Parathyroid adenoma (tissue), 2 donors: ENCODE data around the gene MVB12B.

ENCODE experiments used
- H2AFZ ChIP-seq: fragments of 300-600 bp; sonication (generic); one replicate; pipeline ENCODE4 v1.7.0; 2017; ENCODE audit warnings: antibody characterized with exemption, mild to moderate bottlenecking
- H3K27ac ChIP-seq: fragments of 300-600 bp; sonication (generic); one replicate; pipeline ENCODE4 v1.7.0; 2017
- H3K27me3 ChIP-seq: fragments of 300-600 bp; sonication (generic); one replicate; pipeline ENCODE4 v1.7.0; 2017; ENCODE audit warnings: low read length; ENCODE audit not compliant: control insufficient read depth, insufficient read depth
- H3K36me3 ChIP-seq: fragments of 300-600 bp; sonication (generic); one replicate; pipeline ENCODE4 v1.7.0; 2017; ENCODE audit warnings: low read length; ENCODE audit not compliant: control insufficient read depth, insufficient read depth
- H3K4me1 ChIP-seq: fragments of 300-600 bp; sonication (generic); one replicate; pipeline ENCODE4 v1.7.0; 2017; ENCODE audit warnings: control low read depth
- H3K4me2 ChIP-seq: fragments of 300-600 bp; sonication (generic); one replicate; pipeline ENCODE4 v1.7.0; 2017; ENCODE audit warnings: low read length
- H3K4me3 ChIP-seq: fragments of 300-600 bp; sonication (generic); one replicate; pipeline ENCODE4 v1.7.0; 2017; ENCODE audit warnings: low read depth, low read length
- H3K79me2 ChIP-seq: fragments of 300-600 bp; sonication (generic); one replicate; pipeline ENCODE4 v1.7.0; 2017; ENCODE audit warnings: control low read depth
- H3K9ac ChIP-seq: fragments of 300-600 bp; sonication (generic); one replicate; pipeline ENCODE4 v1.7.0; 2017; ENCODE audit warnings: mild to moderate bottlenecking
- H3K9me3 ChIP-seq: fragments of 300-600 bp; sonication (generic); one replicate; pipeline ENCODE4 v1.7.0; 2017; ENCODE audit warnings: low read length; ENCODE audit not compliant: control insufficient read depth
- TF ChIP-seq, protein P1 (sequence below): fragments of 300-600 bp; sonication (generic); IDR thresholded peaks from one replicate; pipeline ENCODE4 v1.7.0; 2017; ENCODE audit warnings: antibody characterized with exemption, mild to moderate bottlenecking
- donor health status: primary hyperparathyroidism.

MVB12B gene

DNA sequence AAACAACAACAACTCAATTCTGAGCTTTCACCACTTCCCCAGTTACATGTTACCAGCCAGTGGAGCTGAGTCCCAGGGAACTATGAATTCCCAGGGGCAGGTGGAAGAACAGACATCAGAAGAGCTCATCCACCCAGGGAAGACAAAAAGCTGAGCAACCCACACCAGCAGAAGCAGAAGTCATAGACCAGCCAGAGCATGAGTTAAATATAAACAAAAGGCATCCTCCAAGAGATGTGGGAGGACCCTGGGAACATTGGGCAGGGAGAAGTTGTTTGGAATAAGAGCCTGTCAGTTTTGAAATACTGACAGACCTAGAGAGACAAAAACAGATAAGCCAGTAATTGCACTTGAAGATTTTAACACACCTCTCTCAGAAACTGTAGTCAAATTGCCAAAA lies 184.8 kb downstream of the MVB12B start:
- H3K9ac ChIP-seq = no peak overlapping the region
- no peak overlapping the region for H3K4me3 ChIP-seq
- H3K36me3 ChIP-seq = no peaks in the 10 kb centered on the region
- no peaks in the 10 kb centered on the region for H3K9me3 ChIP-seq
- no peaks in the 10 kb centered on the region for H3K27me3 ChIP-seq
- no peak overlapping the region for H3K4me2 ChIP-seq
- H3K79me2 ChIP-seq = no peaks in the 10 kb centered on the region
- TF ChIP-seq, protein P1, sequence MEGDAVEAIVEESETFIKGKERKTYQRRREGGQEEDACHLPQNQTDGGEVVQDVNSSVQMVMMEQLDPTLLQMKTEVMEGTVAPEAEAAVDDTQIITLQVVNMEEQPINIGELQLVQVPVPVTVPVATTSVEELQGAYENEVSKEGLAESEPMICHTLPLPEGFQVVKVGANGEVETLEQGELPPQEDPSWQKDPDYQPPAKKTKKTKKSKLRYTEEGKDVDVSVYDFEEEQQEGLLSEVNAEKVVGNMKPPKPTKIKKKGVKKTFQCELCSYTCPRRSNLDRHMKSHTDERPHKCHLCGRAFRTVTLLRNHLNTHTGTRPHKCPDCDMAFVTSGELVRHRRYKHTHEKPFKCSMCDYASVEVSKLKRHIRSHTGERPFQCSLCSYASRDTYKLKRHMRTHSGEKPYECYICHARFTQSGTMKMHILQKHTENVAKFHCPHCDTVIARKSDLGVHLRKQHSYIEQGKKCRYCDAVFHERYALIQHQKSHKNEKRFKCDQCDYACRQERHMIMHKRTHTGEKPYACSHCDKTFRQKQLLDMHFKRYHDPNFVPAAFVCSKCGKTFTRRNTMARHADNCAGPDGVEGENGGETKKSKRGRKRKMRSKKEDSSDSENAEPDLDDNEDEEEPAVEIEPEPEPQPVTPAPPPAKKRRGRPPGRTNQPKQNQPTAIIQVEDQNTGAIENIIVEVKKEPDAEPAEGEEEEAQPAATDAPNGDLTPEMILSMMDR = no peak
- H3K4me1 ChIP-seq = no peaks in the 10 kb centered on the region
- no peak overlapping the region for H3K27ac ChIP-seq
- H2AFZ ChIP-seq = no peak overlapping the region

DNA sequence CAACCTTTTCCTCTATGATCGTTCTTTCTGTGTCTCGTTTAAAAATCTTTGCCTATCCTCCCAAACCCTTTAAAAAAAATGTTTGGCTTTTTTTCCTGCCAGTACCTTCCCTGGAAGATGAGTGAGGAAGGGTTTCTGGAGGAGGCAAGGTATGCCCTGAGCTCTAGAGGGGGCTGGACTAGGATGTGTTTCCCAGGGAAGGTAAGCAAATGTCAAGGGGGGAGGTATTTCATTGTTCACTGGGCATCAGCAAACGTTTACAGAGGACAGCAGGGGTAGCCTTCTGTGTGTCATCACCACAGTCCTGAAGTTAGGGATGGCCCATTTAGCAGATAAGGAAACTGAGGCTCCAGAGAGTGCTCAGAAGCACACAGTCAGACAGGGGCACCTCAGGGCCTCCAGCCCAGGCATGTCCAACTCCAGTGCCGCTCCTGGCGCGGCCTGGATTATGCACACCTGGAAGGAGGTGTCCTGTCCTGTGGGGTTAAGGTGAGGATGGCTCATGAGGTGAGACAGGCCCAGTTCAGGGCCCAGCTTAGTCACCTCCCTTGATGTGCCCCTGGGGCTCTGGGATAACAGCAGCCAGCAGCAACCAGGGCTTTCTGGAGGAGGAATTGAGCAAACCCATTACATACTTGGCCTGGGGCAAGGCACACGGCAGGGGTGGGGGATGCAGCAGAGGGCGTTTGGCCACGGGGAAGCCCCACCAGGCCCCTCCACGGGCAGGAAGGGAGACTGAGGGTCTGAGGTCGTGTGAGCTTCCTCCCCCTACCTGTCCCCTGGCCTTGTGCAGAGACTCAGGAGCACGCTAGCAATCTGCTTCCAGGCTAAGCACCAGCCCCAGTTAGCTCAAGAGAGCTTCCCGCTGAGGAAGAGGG lies 186.8 kb downstream of the MVB12B start:
- no peaks in the 10 kb centered on the region for H3K27me3 ChIP-seq
- H3K9me3 ChIP-seq = no peaks in the 10 kb centered on the region
- no peak overlapping the region for H3K9ac ChIP-seq

DNA sequence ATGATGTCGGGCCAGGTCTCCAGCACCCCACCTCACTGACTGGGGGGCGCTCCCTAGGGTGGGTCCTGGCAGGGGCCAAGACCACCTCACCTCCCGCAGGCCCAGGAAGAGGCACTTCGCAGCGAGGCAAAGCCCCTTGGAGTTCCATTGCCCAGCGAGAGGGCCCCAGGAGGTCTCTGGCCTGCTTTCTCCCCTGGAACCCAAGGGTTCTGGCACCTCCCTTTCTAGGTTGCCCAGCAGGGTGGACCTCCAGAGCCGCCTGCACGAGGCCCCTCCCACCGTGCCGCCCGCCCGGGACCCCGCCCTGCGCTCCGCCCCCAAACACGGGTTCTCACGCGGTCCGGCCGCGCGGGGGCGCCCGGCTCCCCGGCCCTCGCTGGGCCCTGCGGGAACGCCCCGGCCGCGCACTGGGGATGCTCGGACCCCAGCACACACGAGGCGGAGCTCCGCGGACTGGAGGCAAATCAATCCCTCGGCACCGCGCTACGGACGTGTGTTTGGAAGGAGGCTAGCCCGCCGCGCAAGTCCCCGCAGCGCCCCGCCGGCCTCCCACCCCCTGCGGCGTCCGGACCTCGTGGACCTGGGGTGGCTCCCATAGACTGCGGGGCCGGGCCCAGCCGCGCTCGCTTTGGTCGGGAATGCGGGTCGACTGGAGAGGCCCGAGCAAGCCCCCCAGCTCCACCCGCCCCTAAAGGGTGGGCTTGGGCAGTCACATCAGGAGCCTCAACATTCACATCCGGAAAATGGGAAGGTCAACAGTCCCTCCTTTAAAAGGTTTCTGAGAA lies 187.6 kb downstream of the MVB12B start:
- Histone ChIP-seq H3K79me2 (no peaks in the 10 kb centered on the region), H3K9me3 (no peaks in the 10 kb centered on the region), H3K4me3 (no peak overlapping the region), H3K36me3 (no peaks in the 10 kb centered on the region), H3K27me3 (no peaks in the 10 kb centered on the region), H3K4me1 (no peaks in the 10 kb centered on the region), H3K9ac (no peak overlapping the region), H3K27ac (no peak overlapping the region), H2AFZ (no peak overlapping the region), H3K4me2 (no peak overlapping the region)
- TF ChIP-seq, protein P1 = no peak

More for the DNA sequence above, 186.8 kb downstream of the MVB12B start:
- TF ChIP-seq, protein P1 = no peak
- no peaks in the 10 kb centered on the region for H3K79me2 ChIP-seq
- no peak overlapping the region for H2AFZ ChIP-seq
- H3K36me3 ChIP-seq = no peaks in the 10 kb centered on the region
- no peak overlapping the region for H3K4me2 ChIP-seq
- H3K27ac ChIP-seq = no peak overlapping the region
- no peaks in the 10 kb centered on the region for H3K4me1 ChIP-seq
- no peak overlapping the region for H3K4me3 ChIP-seq

DNA sequence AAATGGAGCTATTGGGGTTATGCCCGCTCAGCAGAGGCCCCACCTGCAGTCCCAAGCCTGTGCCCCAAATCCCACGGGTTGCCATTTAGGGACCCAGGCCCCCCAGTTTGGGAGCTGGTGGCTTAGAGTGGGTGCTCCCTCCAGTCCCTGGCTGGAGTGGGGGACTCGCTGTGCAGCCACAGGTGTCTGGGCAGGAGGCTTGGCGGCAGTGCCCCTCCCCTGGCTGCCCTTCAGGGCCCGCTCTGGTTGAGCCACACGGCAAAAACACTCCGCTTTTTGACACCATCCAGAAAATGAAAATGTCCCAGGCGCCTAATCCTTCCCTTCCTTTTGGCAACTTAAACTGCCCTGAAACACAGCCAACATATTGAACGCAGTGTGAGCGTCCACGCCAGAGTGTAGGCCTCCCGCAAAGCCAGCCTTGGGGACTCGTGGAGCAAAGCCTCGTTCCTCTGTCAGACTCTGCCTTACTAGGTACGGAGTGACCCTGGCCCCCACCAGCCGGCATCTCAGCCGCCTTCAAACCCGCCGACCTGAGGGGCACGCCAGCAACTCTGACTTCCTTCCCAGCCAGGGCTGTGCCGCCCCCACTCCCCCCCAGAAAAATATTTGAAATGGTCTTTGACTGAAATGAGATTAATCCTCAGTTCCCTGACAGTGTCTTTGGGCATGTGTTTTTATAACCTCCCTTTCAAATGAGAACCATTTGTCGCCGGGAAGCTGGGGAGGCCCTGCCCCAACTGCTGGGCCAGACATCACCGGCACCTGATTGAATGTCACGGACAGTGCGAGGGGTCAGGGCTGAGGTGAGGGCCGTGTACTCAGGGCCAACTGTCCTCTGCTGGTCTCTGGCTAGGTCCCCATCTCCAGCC lies 188.6 kb downstream of the MVB12B start:
- H3K4me1 ChIP-seq = no peaks in the 10 kb centered on the region
- no peaks in the 10 kb centered on the region for H3K36me3 ChIP-seq
- TF ChIP-seq, protein P1 = no peak
- no peak overlapping the region for H2AFZ ChIP-seq
- H3K9me3 ChIP-seq = no peaks in the 10 kb centered on the region
- no peak overlapping the region for H3K4me3 ChIP-seq
- H3K27ac ChIP-seq = no peak overlapping the region
- H3K27me3 ChIP-seq = no peaks in the 10 kb centered on the region
- no peak overlapping the region for H3K9ac ChIP-seq
- H3K79me2 ChIP-seq = no peaks in the 10 kb centered on the region
- no peak overlapping the region for H3K4me2 ChIP-seq
